H1 (cell line): ENCODE data around the gene TSPAN4. TPM values are rescaled to one million over a fixed set of nuclear protein-coding genes. Genes with fewer than 3 reads are reported as not detected.
A peak's percentile ranks its signal among the peaks of the same experiment; 100 is the strongest.

Experiments
- CTCF ChIA-PET: fragments of 300-600 bp; sonication (Branson Sonifier 250); formaldehyde crosslinking; loops from one replicate; lab custom pipeline; 2021; ENCODE audit not compliant: partially characterized antibody; lab: Charles Lee
- POLR2A ChIA-PET: fragments of 300-600 bp; sonication (Branson Sonifier 250); formaldehyde crosslinking; loops from one replicate; lab custom pipeline; 2021; ENCODE audit warnings: inconsistent platforms; ENCODE audit not compliant: partially characterized antibody; lab: Charles Lee
- DNase-seq, 2 experiments: peaks; one replicate each; pipeline versions ENCODE4 v3.0.0 to v3.0.0-alpha.2; 2010 to 2022; ENCODE audit warnings: low spot score in 2 of 2, low read depth in 1 of 2, mixed read lengths in 1 of 2
- FAIRE-seq: peaks from 2 replicates; lab custom pipeline; 2011; peaks lifted over from hg19 to GRCh38; lab: Jason Lieb, UNC
- H2AFZ ChIP-seq: 2 replicates; pipeline ENCODE4 v1.8.1; 2012; ENCODE audit warnings: low read length, inconsistent platforms
- H2AK5ac ChIP-seq: 2 replicates; pipeline ENCODE4 v1.6.1; 2013; ENCODE audit warnings: low read depth, low read length
- H2BK120ac ChIP-seq: replicated peaks from 2 replicates; pipeline ENCODE3; 2013; ENCODE audit warnings: low read depth, low read length, inconsistent platforms
- H2BK12ac ChIP-seq: 2 replicates; pipeline ENCODE4 v1.6.1; 2013; ENCODE audit warnings: low read depth, low read length
- H2BK15ac ChIP-seq: 2 replicates; pipeline ENCODE4 v1.6.1; 2013; ENCODE audit warnings: low read length
- H2BK20ac ChIP-seq: 2 replicates; pipeline ENCODE4 v1.6.1; 2013; ENCODE audit warnings: low read length
- H2BK5ac ChIP-seq: 2 replicates; pipeline ENCODE4 v1.6.1; 2013; ENCODE audit warnings: low read depth, low read length
- H3K14ac ChIP-seq: 2 replicates; pipeline ENCODE4 v1.6.1; 2013; ENCODE audit warnings: inconsistent platforms; ENCODE audit not compliant: insufficient read length
- H3K18ac ChIP-seq: 2 replicates; pipeline ENCODE4 v1.6.1; 2013; ENCODE audit warnings: low read length; ENCODE audit errors: extremely low read depth
- H3K23ac ChIP-seq: 2 replicates; pipeline ENCODE4 v1.6.1; 2013; ENCODE audit warnings: inconsistent platforms; ENCODE audit not compliant: insufficient read length
- H3K23me2 ChIP-seq: 2 replicates; pipeline ENCODE4 v1.6.1; 2013; ENCODE audit warnings: low read depth, low read length
- H3K27ac ChIP-seq: 2 replicates; pipeline ENCODE4 v1.6.1; 2011; ENCODE audit warnings: low read depth, low read length, inconsistent platforms
- H3K27me3 ChIP-seq, 4 experiments: replicated peaks in 1 of 4; 1 replicate in 1 of 4; 2 replicates in 3 of 4; pipeline versions ENCODE4 v1.6.1 to v1.8.1; 2011 to 2013; ENCODE audit warnings: low read length in 3 of 4, mild to moderate bottlenecking in 3 of 4, inconsistent platforms in 2 of 4, mixed read lengths in 2 of 4, moderate library complexity in 1 of 4; ENCODE audit not compliant: control insufficient read depth in 3 of 4, insufficient read depth in 3 of 4; ENCODE audit errors: extremely low read depth in 1 of 4
- H3K36me3 ChIP-seq, 4 experiments: 2 replicates each; pipeline versions ENCODE4 v1.6.1 to v1.8.1; 2011 to 2013; ENCODE audit warnings: mild to moderate bottlenecking in 4 of 4, low read length in 3 of 4, moderate library complexity in 2 of 4, control low read depth in 1 of 4, inconsistent platforms in 1 of 4; ENCODE audit not compliant: insufficient read depth in 4 of 4, control insufficient read depth in 2 of 4
- H3K4ac ChIP-seq: replicated peaks from 2 replicates; pipeline ENCODE3; 2013; ENCODE audit warnings: low read length, low read depth, mixed read lengths, inconsistent platforms; ENCODE audit not compliant: insufficient read length
- H3K4me1 ChIP-seq, 4 experiments: replicated peaks in 1 of 4; 1 replicate in 1 of 4; 2 replicates in 3 of 4; pipeline versions ENCODE4 v1.6.1 to v1.8.1; 2011 to 2013; ENCODE audit warnings: low read length in 3 of 4, inconsistent platforms in 2 of 4, mixed read lengths in 1 of 4; ENCODE audit not compliant: insufficient read depth in 4 of 4, control insufficient read depth in 3 of 4
- H3K4me2 ChIP-seq, 2 experiments: 2 replicates each; pipeline versions ENCODE4 v1.6.1 to v1.8.1; 2011 to 2013; ENCODE audit warnings: low read depth in 2 of 2, low read length in 2 of 2, control low read depth in 1 of 2, inconsistent platforms in 1 of 2, mild to moderate bottlenecking in 1 of 2; ENCODE audit not compliant: insufficient read depth in 1 of 2
- H3K4me3 ChIP-seq, 4 experiments: fragments of 200-600, 300-600 bp in 1 of 4; sonication (generic), shearing (Covaris generic), sonication (Bioruptor Twin) in 1 of 4; 2 replicates each; pipeline versions ENCODE4 v1.5.1 to v1.8.1; 2011 to 2016; ENCODE audit warnings: low read length in 4 of 4, low read depth in 3 of 4, control low read depth in 2 of 4, inconsistent platforms in 2 of 4, mild to moderate bottlenecking in 2 of 4, mixed read lengths in 1 of 4, moderate library complexity in 1 of 4; ENCODE audit not compliant: insufficient read depth in 2 of 4; ENCODE audit errors: extremely low read depth in 1 of 4
- H3K56ac ChIP-seq: replicated peaks from 2 replicates; pipeline ENCODE3; 2013; ENCODE audit warnings: low read depth, mild to moderate bottlenecking, mixed read lengths, low read length, inconsistent platforms; ENCODE audit not compliant: insufficient read length
- H3K79me1 ChIP-seq: 2 replicates; pipeline ENCODE4 v1.6.1; 2013; ENCODE audit warnings: low read depth, low read length, control low read depth
- H3K79me2 ChIP-seq, 2 experiments: 2 replicates each; pipeline versions ENCODE4 v1.6.1 to v1.8.1; 2012 to 2013; ENCODE audit warnings: low read length in 2 of 2, mild to moderate bottlenecking in 2 of 2, inconsistent platforms in 1 of 2; ENCODE audit not compliant: insufficient read depth in 2 of 2, control insufficient read depth in 1 of 2
- H3K9ac ChIP-seq, 4 experiments: replicated peaks in 1 of 4; 1 replicate in 1 of 4; 2 replicates in 3 of 4; pipeline versions ENCODE4 v1.6.1 to v1.8.1; 2011 to 2013; ENCODE audit warnings: low read depth in 3 of 4, low read length in 3 of 4, control low read depth in 2 of 4, mild to moderate bottlenecking in 2 of 4, moderate library complexity in 2 of 4, inconsistent platforms in 1 of 4; ENCODE audit errors: extremely low read depth in 1 of 4
- H3K9me3 ChIP-seq, 2 experiments: 2 replicates each; pipeline versions ENCODE4 v1.6.1 to v1.8.1; 2012 to 2013; ENCODE audit warnings: mild to moderate bottlenecking in 2 of 2, moderate library complexity in 2 of 2, control low read depth in 1 of 2, inconsistent platforms in 1 of 2, low read depth in 1 of 2, low read length in 1 of 2, mixed read lengths in 1 of 2; ENCODE audit not compliant: insufficient read depth in 2 of 2
- H4K20me1 ChIP-seq, 2 experiments: replicated peaks in 1 of 2; 2 replicates each; pipeline versions ENCODE3 to v1.8.1; 2011 to 2013; ENCODE audit warnings: inconsistent platforms in 2 of 2, low read length in 2 of 2, mild to moderate bottlenecking in 1 of 2; ENCODE audit not compliant: insufficient read depth in 2 of 2, control insufficient read depth in 1 of 2
- H4K5ac ChIP-seq: 2 replicates; pipeline ENCODE4 v1.6.1; 2013; ENCODE audit warnings: low read length, low read depth, mixed read lengths, inconsistent platforms; ENCODE audit not compliant: insufficient read length
- H4K8ac ChIP-seq: 2 replicates; pipeline ENCODE4 v1.8.0; 2013; ENCODE audit warnings: mild to moderate bottlenecking, moderate library complexity, low read length, inconsistent platforms; ENCODE audit not compliant: insufficient read depth; ENCODE audit errors: extremely low read depth
- H4K91ac ChIP-seq: replicated peaks from 2 replicates; pipeline ENCODE3; 2013; ENCODE audit warnings: low read length, mixed read lengths, inconsistent platforms; ENCODE audit not compliant: insufficient read length
- EP300 ChIP-seq, 2 experiments: IDR thresholded peaks; 1 replicate in 1 of 2; 2 replicates in 1 of 2; pipeline ENCODE4 v1.6.1; 2011 to 2012; ENCODE audit warnings: low read depth in 2 of 2, low read length in 2 of 2, mild to moderate bottlenecking in 2 of 2, borderline replicate concordance in 1 of 2, inconsistent platforms in 1 of 2, moderate library complexity in 1 of 2
- POLR2AphosphoS5 ChIP-seq: IDR thresholded peaks from 2 replicates; pipeline ENCODE4 v1.6.1; 2011; ENCODE audit warnings: low read depth, low read length
- RBBP5 ChIP-seq: IDR thresholded peaks from 2 replicates; pipeline ENCODE4 v1.7.1; 2012; ENCODE audit warnings: low read depth, mild to moderate bottlenecking, inconsistent platforms, low read length, moderate library complexity, borderline replicate concordance
- RFX5 ChIP-seq: IDR thresholded peaks from 2 replicates; pipeline ENCODE4 v1.6.1; 2011; ENCODE audit warnings: low read depth, low read length, improper control_type of control experiment, borderline replicate concordance
- SAP30 ChIP-seq: fragments of 300-600 bp; sonication (generic); IDR thresholded peaks from 2 replicates; pipeline ENCODE4 v1.7.1; 2012; ENCODE audit warnings: low read length, moderate library complexity, mild to moderate bottlenecking, inconsistent platforms; ENCODE audit not compliant: insufficient read depth, insufficient replicate concordance
- SUZ12 ChIP-seq: fragments of 200-600 bp; sonication (generic); IDR thresholded peaks from 2 replicates; pipeline ENCODE4 v1.6.1; 2012; ENCODE audit warnings: mild to moderate bottlenecking, inconsistent platforms, low read length, moderate library complexity, mixed read lengths
- WGBS, 2 experiments: shearing (Covaris generic) in 1 of 2; methylation state at CpG; one replicate each; pipeline versions ENCODE4 v1.1.6 to v1.1.7; 2013 to 2015; ENCODE audit warnings: low lambda C conversion rate in 2 of 2, mixed read lengths in 2 of 2, inconsistent platforms in 1 of 2, low coverage in 1 of 2, missing lambda C conversion rate in 1 of 2; ENCODE audit not compliant: insufficient replicate concordance in 2 of 2, insufficient coverage in 1 of 2, insufficient read length in 1 of 2; ENCODE audit errors: extremely low coverage in 1 of 2, missing lambda C conversion rate in 1 of 2; 5-methylcytosine and 5-hydroxymethylcytosine counted together
- polyA plus RNA-seq, 7 experiments: library from polyadenylated mRNA; depleted of rRNA in 3 of 7; stranded (reverse) in 5 of 7; unstranded in 2 of 7; fragments of >200 nt in 5 of 7; fragments of 200-250 nt in 2 of 7; gene quantifications; 1 replicate in 5 of 7; 2 replicates in 1 of 7; 4 replicates in 1 of 7; pipeline versions ENCODE4 v1.2.1 to v1.2.3, GENCODE V29; 2011 to 2013; ENCODE audit warnings: missing spikeins in 2 of 7, mixed read lengths in 2 of 7
- total RNA-seq: library from RNA; stranded (reverse); fragmentation: NEBNext Ultra II Directional; extraction: Animal tissue kit (Norgen Biotek cat#: 25700); gene quantifications from 2 replicates; pipeline ENCODE4 v1.2.1, GENCODE V29; 2021

TSPAN4 gene
- total and polyA plus RNA-seq, 2 of the 8 experiments (the other 6 are each of a cell fraction or from before 2014, with no cell fraction given) = 74.1 to 145 TPM

- Histone ChIP-seq H4K20me1 (peaks cover 7 to 44% of the 10 kb centered on the region in 2 experiments), H2BK120ac (no peak overlapping the region), H2BK5ac (no peak overlapping the region), H3K4me1 (peaks cover 0 to 31% (median 25%) of the 10 kb centered on the region in 4 experiments; a peak in 6 of 7 replicates), H3K4me2 (no peak overlapping the region), H3K27me3 (no peaks in the 10 kb centered on the region; a peak in 1 of 7 replicates), H3K36me3 (peaks cover 0 to 4% (median 0%) of the 10 kb centered on the region in 4 experiments; a peak in 3 of 8 replicates), H2BK15ac (no peak overlapping the region), H3K9ac (no peak overlapping the region), H3K27ac (no peak overlapping the region), H2BK12ac (no peak overlapping the region), H4K5ac (peak overlapping the region; percentile 13), H3K9me3 (no peaks in the 10 kb centered on the region), H3K23ac (no peak overlapping the region), H4K8ac (no peak overlapping the region; the same call in 1 of the 2 replicates), H2AK5ac (no peak overlapping the region), H3K4ac (no peak overlapping the region), H4K91ac (peak overlapping the region; percentile 79), H3K4me3 (no peak overlapping the region), H3K56ac (no peak overlapping the region), H3K79me1 (no peaks in the 10 kb centered on the region; the same call in 1 of the 2 replicates), H3K79me2 (no peaks in the 10 kb centered on the region), H2BK20ac (no peak overlapping the region), H2AFZ (no peak overlapping the region), H3K14ac (no peak overlapping the region), H3K18ac (no peak overlapping the region; the same call in 1 of the 2 replicates), H3K23me2 (no peaks in the 10 kb centered on the region)
- ChIA-PET POLR2A (interaction anchor here (0.6 to 13.8 kb wide), 14 partner anchors 11 to 625 kb away, joined by 3 to 234 read pairs (median 4); partner anchors contain the start of genes CD151, POLR2L and TSPAN4), CTCF (interaction anchor here (1.0 to 6.3 kb wide), 7 partner anchors 8 to 191 kb away, joined by 3 to 35 read pairs (median 4); no protein-coding TSS in a partner anchor)
- DNase-seq (peak in 1 of 2 experiments; percentile 53), FAIRE-seq (no peak)
- TF ChIP-seq RBBP5 (no peak), SUZ12 (no peak), RFX5 (no peak), EP300 (IDR thresholded peaks at IDR 0.05; ENCODE audit: borderline replicate concordance in 1 of 2, low read depth in 2 of 2, low read length in 2 of 2) (no peak), SAP30 (no peak), POLR2AphosphoS5 (peak; percentile 19; the same call in 1 of the 2 replicates)
- WGBS, 2 experiments = 93% methylated on average over 31 of the region's 31 CpGs; no CpG with 5 or more reads in 1 of the 2 experiments
These were observed 21.5 kb downstream of the TSPAN4 start for GRCh38 chr11:863910-864827.
